CD4-positive, alpha-beta T cell (primary cell): ENCODE results near the gene RERE. TPM values are rescaled to one million over a fixed set of nuclear protein-coding genes. Genes with fewer than 3 reads are reported as not detected.

ENCODE experiments used
- ATAC-seq: fragments of 200-7000 bp; cut with Tn5 transposase; one replicate; pipeline ENCODE4 v1.10.0; 2022; ENCODE audit warnings: mild to moderate bottlenecking; ENCODE audit not compliant: poor library complexity
- CTCF ChIA-PET: fragments of 350-600 bp; sonication (Branson Sonifier 250); formaldehyde crosslinking; loops from one replicate; lab custom pipeline; 2021; ENCODE audit warnings: antibody characterized with exemption, inconsistent platforms; lab: Charles Lee
- POLR2A ChIA-PET: fragments of 350-600 bp; sonication (Branson Sonifier 250); formaldehyde crosslinking; loops from one replicate; lab custom pipeline; 2021; ENCODE audit warnings: antibody characterized with exemption, inconsistent platforms; lab: Charles Lee
- DNase-seq, 14 experiments: peaks; one replicate each; pipeline ENCODE4 v3.0.0-alpha.2; 2013 to 2020; ENCODE audit warnings: mixed read lengths in 2 of 14
- H3K27ac ChIP-seq, 2 donors: one replicate each; pipeline versions ENCODE4 v1.5.1 to v1.7.0; 2013; ENCODE audit warnings: low read length in 2 of 2, low read depth in 1 of 2, mild to moderate bottlenecking in 1 of 2
- H3K27me3 ChIP-seq, 2 experiments: 1 replicate in 1 of 2; 2 replicates in 1 of 2; pipeline versions ENCODE4 v1.6.1 to v1.7.0; 2013; ENCODE audit warnings: low read length in 2 of 2, control low read depth in 1 of 2, mild to moderate bottlenecking in 1 of 2, moderate library complexity in 1 of 2; ENCODE audit not compliant: insufficient read depth in 2 of 2, control insufficient read depth in 1 of 2
- H3K36me3 ChIP-seq: one replicate; pipeline ENCODE4 v1.6.1; 2013; ENCODE audit warnings: low read length, control low read depth; ENCODE audit not compliant: insufficient read depth
- H3K4me1 ChIP-seq: one replicate; pipeline ENCODE4 v1.6.1; 2013; ENCODE audit warnings: low read length, control low read depth; ENCODE audit not compliant: insufficient read depth
- H3K4me3 ChIP-seq: one replicate; pipeline ENCODE4 v1.5.1; 2013; ENCODE audit warnings: mild to moderate bottlenecking, low read length, moderate library complexity
- H3K9me3 ChIP-seq, 2 experiments: 1 replicate in 1 of 2; 2 replicates in 1 of 2; pipeline versions ENCODE4 v1.6.1 to v1.7.0; 2013; ENCODE audit warnings: low read length in 2 of 2, mild to moderate bottlenecking in 2 of 2, control low read depth in 1 of 2, moderate library complexity in 1 of 2; ENCODE audit not compliant: control insufficient read depth in 1 of 2, insufficient read depth in 1 of 2
- H3K27ac Mint-ChIP-seq: one replicate; pipeline ENCODE4 v1.8.0; 2020; ENCODE audit warnings: mixed read lengths
- H3K27me3 Mint-ChIP-seq: one replicate; pipeline ENCODE4 v1.8.0; 2021; ENCODE audit warnings: mixed read lengths
- H3K36me3 Mint-ChIP-seq: one replicate; pipeline ENCODE4 v1.8.0; 2021; ENCODE audit warnings: low read depth, mixed read lengths
- H3K4me1 Mint-ChIP-seq: one replicate; pipeline ENCODE4 v1.8.0; 2021; ENCODE audit warnings: low read depth, mixed read lengths
- H3K4me3 Mint-ChIP-seq: one replicate; pipeline ENCODE4 v1.8.0; 2020; ENCODE audit warnings: mild to moderate bottlenecking, mixed read lengths
- H3K9me3 Mint-ChIP-seq: one replicate; pipeline ENCODE4 v1.8.0; 2020; ENCODE audit warnings: mixed read lengths
- CTCF ChIP-seq: fragments of 200-600 bp; IDR thresholded peaks from one replicate; pipeline ENCODE4 v1.8.0; 2022; ENCODE audit warnings: antibody characterized with exemption, mild to moderate bottlenecking
- intact Hi-C, 2 experiments: fragments of 100-400 bp; cut with DNase I in 1 of 2; cut with micrococcal nuclease in 1 of 2; formaldehyde crosslinking; loops; one replicate each; pipeline versions ENCODE4 v1.15.1 to v1.9.0; 2023 to 2025; cut with DNase I, micrococcal nuclease
- total RNA-seq, 174 experiments: library from RNA in 2 of 174; stranded (reverse) in 2 of 174; gene quantifications; one replicate each; pipeline ENCODE4 v1.2.3 and lab custom pipeline; 2021 to 2026

The RERE gene
- total RNA-seq, 2 experiments from 2014 or later, result 78.4 to 84.0 TPM

DNA sequence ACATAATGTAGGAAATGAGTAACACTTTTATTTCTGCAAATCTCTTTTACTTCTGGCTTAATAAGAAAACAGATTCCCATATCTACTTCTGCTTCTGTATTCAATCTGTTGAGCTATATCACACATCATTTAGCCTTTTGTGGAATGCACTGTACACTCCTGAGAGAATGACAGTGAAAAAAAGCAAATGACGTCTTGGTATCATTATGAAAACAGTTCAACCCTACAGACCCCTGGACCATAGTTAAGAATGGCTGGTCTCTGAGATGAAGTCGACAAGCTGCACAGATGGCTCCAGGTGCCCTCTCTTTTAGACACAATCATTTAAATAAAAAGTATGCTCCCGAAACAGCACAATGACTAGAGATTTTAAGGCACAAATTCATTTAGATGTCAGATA is 247.0 kb downstream of the RERE start:
- Mint-ChIP-seq H3K4me3 (no peak overlapping the region), H3K4me1 (peaks cover 11% of the 10 kb centered on the region), H3K27ac (no peak overlapping the region), H3K36me3 (no peaks in the 10 kb centered on the region), H3K27me3 (no peaks in the 10 kb centered on the region), H3K9me3 (no peaks in the 10 kb centered on the region)
- intact Hi-C loops, result no loop called here
- no peak overlapping the region for H3K4me3 ChIP-seq
- ATAC-seq (no peak), DNase-seq (no peak)
- H3K4me1 ChIP-seq, result no peaks in the 10 kb centered on the region
- CTCF ChIA-PET, result interaction anchor here (1.2 to 2.0 kb wide), 4 partner anchors 9 to 278 kb away, joined by 3 to 5 read pairs (median 4); no protein-coding TSS in a partner anchor
- no peaks in the 10 kb centered on the region for H3K36me3 ChIP-seq
- POLR2A ChIA-PET, result interaction anchor here (0.7 to 1.2 kb wide), 2 partner anchors 9 to 81 kb away, joined by 3 read pairs; no protein-coding TSS in a partner anchor
- H3K9me3 ChIP-seq, result no peaks in the 10 kb centered on the region
- H3K27me3 ChIP-seq, result no peaks in the 10 kb centered on the region
- no peak overlapping the region for H3K27ac ChIP-seq
- TF ChIP-seq CTCF, result no peak

GRCh38 chr1:8569242-8569641 is 248.2 kb downstream of the RERE start:
- Mint-ChIP-seq H3K27me3 (no peaks in the 10 kb centered on the region), H3K36me3 (no peaks in the 10 kb centered on the region), H3K4me3 (no peak overlapping the region), H3K9me3 (no peaks in the 10 kb centered on the region), H3K27ac (no peak overlapping the region), H3K4me1 (peaks cover 11% of the 10 kb centered on the region)
- Histone ChIP-seq H3K27ac (no peak overlapping the region), H3K9me3 (no peaks in the 10 kb centered on the region), H3K4me3 (no peak overlapping the region), H3K36me3 (no peaks in the 10 kb centered on the region), H3K4me1 (no peaks in the 10 kb centered on the region), H3K27me3 (no peaks in the 10 kb centered on the region)
- ATAC-seq (no peak), DNase-seq (no peak)
- ChIA-PET POLR2A (interaction anchor here (0.9 to 1.2 kb wide), 2 partner anchors 8 to 36 kb away, joined by 3 read pairs; no protein-coding TSS in a partner anchor), CTCF (interaction anchor here (1.1 to 2.2 kb wide), 4 partner anchors 8 to 280 kb away, joined by 3 to 6 read pairs (median 4); no protein-coding TSS in a partner anchor)
- intact Hi-C loops, result no loop called here
- no peak for TF ChIP-seq CTCF

GRCh38 chr1:8568837-8569236 is 248.6 kb downstream of the RERE start:
- Mint-ChIP-seq H3K27ac (no peak overlapping the region), H3K9me3 (no peaks in the 10 kb centered on the region), H3K4me1 (peaks cover 11% of the 10 kb centered on the region), H3K4me3 (no peak overlapping the region), H3K36me3 (no peaks in the 10 kb centered on the region), H3K27me3 (no peaks in the 10 kb centered on the region)
- ATAC-seq (no peak), DNase-seq (no peak)
- CTCF ChIA-PET, result interaction anchor here (1.1 to 2.2 kb wide), 3 partner anchors 7 to 280 kb away, joined by 3 to 6 read pairs (median 5); no protein-coding TSS in a partner anchor
- TF ChIP-seq CTCF, result no peak
- Histone ChIP-seq H3K9me3 (no peaks in the 10 kb centered on the region), H3K27me3 (no peaks in the 10 kb centered on the region), H3K36me3 (no peaks in the 10 kb centered on the region), H3K4me3 (no peak overlapping the region), H3K4me1 (no peaks in the 10 kb centered on the region), H3K27ac (no peak overlapping the region)
- POLR2A ChIA-PET, result interaction anchor here (0.9 kb wide), 1 partner anchor 36 kb away, joined by 3 read pairs; no protein-coding TSS in a partner anchor
- intact Hi-C loops, result no loop called here
